Glomerular visceral epithelial cell (primary cell): ENCODE data around the gene SSR4.

Experiments
- DNase-seq: peaks from one replicate; pipeline ENCODE4 v3.0.0-alpha.2; 2016; ENCODE audit errors: extremely low spot score

Gene SSR4

DNA sequence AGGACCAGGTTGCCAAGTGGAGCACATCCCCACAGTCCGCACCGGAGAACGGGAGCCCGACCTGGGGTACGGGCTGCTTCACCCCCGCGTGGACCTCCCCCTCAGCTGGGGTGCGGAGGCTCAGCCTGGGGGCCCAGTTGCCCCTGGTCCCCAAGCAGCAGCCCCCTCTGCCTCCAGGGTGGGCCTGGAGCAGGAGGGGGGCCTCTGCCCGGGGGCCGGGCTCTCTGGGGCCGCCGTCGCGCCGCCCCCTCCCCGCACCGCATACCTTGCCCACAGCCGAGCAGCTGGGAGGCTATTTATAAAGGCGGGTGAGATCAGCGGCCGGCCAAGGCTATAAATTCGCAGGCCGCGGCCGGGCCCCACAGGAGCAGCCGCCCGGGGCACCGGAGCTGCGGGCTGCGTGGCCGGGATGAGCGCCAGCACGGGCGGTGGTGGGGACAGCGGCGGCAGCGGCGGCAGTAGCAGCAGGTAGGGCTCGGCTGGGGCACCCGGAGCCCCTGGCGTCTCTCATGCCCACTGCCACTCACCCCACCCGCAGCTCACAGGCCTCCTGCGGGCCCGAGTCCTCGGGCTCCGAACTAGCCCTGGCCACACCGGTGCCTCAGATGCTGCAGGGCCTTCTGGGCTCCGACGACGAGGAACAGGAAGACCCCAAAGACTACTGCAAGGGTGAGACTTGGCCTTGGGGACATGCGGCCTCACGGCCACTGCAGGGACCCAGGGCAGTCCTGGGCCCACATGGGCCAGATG lies 13.6 kb upstream of the SSR4 start, which contains the start of gene SRPK3:
Gene SRPK3 (plus strand): TSS at position 364 of the 750 bp plus-strand sequence. CDS start 46 bp downstream, at position 410.
- DNase-seq, result peak; percentile 17

DNA sequence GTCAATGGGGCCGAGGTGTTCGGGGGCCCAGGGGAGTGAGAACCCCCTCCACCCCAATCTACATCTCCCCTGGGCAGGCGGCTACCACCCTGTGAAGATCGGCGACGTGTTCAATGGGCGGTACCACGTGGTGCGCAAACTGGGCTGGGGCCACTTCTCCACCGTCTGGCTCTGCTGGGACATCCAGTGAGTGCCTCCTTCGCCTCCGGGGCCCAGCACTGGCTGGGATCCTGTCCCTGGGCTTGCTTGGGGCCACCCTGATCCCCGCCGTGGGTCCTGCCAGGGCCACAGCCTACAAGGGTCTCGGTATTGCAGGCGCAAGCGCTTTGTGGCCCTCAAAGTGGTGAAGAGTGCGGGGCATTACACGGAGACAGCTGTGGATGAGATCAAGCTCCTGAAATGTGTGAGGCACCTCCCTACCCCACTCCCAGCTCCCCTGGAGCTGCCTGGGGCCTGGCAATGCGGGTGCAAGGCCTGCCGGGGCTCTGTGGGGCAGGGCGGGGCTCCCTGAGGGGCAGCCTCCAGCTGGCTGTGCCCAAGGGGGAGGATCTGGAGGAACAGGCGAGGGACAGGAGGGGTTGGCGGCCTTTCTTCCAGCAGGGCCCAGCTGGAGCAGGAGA lies 12.9 kb upstream of the SSR4 start:
- DNase-seq, result no peak

DNA sequence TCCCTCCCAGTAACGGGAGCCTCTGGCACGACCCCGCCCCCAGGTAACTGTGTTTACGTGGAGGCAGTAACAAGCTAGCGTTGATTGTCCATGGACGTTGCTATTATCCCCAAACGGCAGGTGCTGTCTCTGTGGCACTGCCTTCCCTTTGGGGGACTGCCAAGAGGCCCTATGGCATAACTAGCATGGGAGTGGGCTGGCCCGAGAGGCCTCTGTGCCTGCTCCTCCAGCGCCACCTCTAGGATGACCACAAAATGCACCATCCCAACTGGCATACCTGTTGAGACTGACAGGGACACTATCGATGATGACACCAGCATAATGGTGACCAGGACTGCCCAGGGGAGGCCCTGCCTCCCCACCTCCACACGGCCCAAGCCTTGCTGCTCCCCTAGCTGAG lies 12.2 kb upstream of the SSR4 start:
- no peak for DNase-seq

DNA sequence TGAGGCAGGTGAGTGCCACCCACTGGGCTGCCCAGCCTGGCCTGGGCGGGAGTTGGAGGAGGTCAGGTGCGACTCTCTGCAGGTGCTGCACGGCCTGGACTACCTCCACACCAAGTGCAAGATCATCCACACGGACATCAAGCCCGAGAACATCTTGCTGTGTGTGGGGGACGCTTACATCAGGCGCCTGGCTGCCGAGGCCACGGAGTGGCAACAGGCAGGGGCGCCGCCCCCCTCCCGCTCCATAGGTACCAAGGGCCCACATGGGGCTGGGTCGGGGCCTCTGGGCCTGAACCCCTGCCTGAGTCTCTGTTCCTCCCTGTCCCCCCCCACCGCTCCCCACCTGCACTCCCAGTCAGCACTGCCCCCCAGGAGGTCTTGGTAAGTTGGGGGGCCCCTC lies 11.6 kb upstream of the SSR4 start:
- DNase-seq, result no peak

DNA sequence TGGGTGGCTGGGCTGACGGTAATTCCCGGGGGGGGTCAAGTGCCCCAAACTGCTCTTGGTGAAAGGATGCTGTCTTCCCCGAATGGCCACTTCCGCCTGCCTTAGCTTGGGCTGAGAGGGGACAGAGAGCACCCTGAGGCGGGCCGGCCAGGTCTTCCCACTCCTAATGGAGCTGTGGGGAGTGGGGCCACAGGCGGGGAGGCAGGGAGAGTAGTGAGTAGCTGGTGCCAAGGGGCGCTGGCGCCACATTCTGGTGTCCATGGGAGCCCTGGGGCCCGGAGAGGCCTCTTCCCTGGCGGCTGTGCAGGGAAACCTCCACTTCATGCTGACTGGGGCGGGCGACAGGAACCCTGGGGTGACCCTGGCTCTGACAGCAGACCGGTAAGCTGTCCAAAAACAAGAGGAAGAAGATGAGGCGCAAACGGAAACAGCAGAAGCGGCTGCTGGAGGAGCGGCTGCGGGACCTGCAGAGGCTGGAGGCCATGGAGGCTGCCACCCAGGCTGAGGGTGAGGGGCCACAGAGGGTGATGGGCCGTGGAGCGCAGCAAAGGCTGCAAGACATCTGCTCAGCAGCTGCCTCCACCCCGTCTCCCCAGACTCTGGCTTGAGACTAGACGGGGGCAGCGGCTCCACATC lies 11.0 kb upstream of the SSR4 start:
- no peak for DNase-seq

DNA sequence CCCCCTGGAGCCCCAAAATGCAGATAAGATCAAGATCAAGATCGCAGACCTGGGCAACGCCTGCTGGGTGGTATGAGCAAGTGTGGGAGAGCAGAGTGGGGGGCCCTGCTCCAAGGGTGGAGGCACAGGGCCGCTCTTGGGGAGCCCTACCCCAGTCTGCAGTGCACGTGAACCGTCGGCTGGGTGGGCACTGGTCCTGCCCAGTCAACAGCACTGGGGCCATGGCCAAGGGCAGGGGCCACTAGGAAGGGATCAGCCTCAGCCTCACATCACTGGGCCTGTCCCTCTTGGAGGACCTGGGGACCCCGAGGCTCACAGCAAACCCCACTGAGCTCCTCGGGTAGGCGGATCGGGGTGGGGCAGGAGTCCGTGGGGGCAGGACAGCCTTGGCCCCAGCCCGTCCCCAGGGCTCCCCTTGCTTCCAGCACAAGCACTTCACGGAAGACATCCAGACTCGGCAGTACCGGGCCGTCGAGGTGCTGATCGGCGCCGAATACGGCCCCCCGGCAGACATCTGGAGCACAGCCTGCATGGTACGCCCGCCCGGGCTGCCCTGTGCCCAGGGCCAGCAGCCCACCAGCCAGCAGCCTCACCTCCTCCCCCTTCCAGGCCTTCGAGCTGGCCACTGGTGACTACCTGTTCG lies 10.0 kb upstream of the SSR4 start:
- no peak for DNase-seq

DNA sequence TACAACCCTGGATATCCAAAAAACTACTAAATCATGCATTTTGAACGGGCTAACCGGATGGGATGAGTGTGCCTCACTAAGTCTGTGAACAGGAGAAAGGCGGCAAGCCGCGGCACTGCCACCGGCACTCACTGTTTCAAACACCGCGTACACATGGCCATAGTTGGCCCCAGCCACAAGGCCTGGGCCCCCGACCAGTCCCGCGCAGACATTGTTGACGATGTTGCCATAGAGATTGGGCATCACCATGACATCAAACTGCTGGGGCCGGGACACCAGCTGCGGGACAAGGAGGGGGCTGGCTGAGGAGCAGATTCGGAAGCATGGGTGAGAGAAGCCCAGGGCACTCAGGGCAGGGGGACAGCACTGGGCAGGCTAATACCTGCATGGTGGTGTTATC lies 7.8 kb upstream of the SSR4 start:
- DNase-seq, result no peak

DNA sequence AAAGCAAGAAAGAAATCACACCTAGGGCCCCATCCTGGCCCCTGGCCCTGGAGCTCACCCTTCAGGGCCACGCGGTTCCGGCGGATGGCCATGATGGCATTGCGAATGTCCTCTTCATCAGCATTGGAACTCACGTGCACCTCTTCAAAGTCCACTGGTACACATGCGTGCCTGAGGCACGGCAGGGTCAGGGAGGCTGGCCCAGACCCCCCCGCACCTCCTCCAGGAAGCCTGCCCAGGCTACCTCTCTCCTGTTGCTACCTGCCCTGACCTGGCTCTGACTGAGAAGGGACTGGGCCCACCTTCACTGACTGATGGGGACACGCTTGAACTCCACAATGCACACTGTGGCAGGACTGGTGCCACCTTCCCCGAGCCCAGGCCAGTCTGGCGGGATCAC lies 4.8 kb upstream of the SSR4 start:
- no peak for DNase-seq

DNA sequence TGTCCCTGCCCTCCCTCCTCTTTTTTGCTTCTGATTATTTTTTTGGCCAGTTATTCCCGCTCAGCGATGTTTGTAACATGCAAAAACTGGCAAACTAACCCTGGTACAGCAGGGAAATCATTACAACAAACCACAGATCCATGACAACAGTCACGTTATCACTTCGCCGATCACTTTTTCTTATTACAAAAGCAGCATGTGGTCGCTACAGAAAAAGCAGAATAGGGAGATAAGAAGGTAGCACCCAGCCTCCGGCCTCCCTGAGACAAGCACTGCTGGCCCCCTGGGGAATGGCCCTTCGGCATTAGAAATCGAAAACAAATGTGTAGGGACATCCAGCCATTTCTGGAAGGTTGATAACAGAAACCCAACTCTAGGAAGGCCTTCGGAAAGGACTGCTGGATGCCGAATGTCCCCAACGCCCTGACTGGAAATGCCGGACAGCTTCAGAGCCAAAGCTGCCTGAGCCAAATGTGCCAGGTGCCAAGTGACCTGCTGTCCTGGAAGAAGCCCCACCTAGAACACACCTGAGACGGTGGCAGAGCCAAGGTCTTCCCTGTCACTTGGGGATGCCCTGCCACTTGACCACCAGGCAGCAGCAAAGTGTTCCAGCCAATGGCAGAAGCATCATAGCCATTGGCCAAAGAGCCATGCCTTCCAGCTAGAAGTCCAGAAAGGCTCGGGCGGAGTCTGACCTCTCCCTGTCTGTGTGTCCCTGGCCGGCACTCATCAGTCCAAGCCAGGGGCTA lies 3.2 kb upstream of the SSR4 start:
- no peak for DNase-seq

DNA sequence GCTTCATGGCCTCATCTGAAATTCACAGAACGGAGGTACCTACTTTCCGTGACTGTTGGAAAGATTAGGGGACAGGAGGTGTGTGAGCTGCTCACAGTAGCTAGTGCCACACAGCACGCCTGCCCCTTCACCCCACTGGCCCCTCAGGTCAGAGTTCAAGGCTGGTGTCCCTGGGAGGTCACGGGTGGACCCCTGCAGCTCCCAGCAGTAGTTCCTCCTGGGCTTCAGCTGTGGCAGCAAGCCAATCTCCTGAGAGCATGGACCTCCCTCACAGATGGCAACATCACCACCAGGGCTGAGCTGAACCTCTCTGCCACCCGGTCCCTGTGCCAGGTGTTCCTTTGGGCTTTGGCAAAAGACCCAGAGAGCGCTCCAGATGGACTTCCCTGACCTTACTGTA lies 2.1 kb upstream of the SSR4 start:
- no peak for DNase-seq

DNA sequence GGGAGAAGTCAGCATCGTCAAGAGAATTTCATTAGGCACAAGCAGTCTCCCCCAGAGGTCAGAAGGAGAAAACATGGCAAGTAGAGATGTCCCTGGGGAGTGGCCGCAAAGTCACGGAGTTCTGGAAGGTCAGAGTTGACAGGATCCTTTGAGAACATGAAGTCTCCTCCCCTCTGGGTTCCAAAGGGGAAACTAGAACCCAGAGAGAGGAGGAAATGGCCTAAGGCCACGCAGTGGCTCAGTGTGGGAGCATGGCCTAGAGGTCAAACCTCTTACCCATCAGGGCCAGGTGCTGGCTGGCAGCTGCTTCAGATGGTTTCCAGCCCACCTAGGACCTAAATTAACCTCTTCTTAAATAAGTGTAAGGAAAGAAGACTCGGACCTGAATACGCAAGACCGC lies 1.2 kb upstream of the SSR4 start:
- DNase-seq, result no peak

DNA sequence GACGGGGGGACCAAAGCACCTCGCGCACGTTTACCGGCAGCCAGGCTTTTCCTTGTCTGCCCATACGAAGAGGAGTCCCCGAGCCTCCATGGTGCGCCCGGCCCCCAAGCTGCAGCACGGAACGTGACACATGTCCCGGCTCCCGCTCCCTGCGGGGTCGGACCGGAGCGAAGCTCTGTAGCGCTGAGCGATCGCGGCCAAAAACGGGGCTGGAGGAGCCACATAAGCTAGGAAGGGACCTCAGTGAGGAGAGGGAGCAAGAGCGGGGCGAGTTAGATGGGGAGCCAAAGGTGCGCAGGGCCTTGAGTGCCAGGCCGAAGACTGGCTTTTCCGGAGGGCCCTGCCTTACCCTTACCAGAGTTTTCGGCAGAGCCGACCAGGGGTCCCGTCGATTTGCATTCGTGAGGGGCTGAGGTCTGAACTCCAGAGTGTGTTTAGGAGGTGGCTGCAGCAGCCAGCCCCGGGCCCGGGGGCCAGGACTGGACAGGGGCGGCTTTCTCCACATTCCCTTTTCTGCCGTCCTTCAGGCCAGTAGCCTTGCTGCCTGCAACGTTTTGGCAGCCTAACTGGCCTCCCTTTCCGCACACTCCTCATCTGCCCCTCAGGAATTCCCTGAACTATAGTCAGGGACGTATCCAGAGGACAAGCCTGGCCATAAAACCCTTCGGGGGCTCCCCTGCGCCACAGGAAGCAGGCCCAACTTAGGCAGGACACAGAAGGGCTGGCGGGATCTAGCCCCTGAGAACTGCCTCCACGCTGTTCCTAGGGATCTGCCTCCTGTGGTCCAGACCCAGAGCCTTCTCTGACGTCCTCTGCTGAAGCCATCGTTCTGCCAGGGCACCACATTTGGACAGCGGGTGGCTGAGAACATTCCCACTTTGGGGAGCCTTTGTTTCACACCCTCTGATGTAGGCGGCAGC lies 689 bp downstream of the SSR4 start:
- no peak for DNase-seq

DNA sequence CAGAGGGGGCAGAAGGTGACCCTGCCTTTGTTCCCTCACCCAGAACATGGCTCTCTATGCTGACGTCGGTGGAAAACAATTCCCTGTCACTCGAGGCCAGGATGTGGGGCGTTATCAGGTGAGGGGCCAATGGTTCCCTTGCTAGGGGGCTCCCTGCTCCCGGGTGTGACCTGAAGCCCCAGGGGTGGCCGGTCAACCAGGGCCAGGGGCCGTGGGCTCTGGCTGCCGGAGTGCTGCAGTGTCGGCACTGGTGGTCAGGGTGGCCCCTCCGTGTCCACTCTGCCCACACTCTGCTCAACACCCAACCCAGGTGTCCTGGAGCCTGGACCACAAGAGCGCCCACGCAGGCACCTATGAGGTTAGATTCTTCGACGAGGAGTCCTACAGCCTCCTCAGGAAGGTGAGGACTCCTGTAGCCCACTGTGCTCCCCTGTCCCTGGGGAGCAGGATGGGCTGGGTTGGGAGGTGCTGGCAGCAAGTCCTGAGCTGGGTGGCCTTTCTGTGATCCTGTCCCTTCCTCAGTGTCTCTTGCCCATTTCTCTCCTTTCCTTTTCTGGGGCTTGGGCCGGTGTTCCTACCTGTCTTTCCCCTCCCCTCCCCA lies 3.0 kb downstream of the SSR4 start:
- DNase-seq, result no peak

DNA sequence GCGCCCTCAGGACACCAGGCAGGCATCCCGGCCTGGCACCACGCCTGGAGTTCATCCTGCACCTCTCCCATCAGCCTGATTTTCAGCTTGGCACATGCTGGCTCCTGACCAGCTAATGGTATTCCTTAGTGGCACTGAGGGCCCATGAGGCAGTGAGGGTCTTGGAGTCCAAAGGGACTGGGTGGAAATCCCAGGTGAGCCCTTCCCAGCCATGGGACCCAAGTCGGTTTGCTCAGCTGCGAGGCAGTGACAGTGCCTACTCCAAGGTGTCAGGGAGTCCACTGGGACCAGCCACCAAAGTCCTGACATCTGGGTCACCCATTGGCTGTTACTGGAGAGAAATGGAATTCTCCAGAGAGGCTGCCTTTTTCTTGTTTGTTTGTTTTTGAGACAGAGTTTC lies 4.9 kb downstream of the SSR4 start:
- DNase-seq, result no peak

DNA sequence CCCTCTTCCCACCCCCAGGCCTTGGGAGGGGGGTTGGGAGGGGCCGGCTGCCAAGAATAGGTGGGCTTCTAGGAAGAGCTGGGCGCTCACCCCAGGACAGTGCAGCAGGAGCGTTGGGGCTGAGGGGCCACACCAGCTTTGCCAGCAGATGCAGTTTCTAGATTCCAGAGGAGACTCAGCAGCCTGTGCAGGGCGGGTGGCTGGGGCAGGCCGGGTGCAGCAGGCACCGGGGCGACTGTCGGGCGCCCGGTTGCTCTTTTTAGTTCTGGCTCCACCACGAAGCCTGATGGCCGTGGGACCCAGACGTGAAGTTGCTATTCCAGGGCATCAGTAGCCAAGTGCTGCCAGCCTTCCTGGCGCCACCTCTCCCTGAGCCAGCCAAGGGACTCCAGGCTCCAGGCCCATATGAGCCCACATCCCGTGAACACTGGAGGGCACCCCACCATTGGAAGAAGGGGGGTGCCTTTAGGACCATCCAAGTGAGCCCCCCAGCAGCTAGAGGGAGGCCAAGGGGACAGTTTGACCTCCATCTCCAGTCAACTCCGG lies 5.8 kb downstream of the SSR4 start:
- no peak for DNase-seq

DNA sequence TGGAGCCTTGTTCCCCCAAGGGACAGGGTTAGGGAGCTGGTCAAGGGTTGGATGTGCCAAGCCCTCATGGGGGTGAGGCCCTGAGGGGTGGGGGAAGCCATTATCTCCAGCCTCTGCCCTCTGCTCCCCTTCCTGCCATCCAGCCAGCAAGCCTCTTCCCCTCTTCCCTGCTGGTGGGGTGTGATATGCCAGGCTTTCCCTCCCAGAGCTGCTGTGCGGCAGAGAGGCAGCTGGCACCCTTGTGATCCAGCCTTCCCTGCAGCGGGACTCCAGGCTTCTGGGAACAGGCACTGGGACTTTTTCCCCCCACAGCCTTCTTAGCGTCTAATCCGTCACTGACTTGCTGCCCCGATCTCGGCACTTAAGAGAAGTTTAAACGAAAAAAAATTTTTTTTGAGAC lies 6.3 kb downstream of the SSR4 start:
- no peak for DNase-seq

DNA sequence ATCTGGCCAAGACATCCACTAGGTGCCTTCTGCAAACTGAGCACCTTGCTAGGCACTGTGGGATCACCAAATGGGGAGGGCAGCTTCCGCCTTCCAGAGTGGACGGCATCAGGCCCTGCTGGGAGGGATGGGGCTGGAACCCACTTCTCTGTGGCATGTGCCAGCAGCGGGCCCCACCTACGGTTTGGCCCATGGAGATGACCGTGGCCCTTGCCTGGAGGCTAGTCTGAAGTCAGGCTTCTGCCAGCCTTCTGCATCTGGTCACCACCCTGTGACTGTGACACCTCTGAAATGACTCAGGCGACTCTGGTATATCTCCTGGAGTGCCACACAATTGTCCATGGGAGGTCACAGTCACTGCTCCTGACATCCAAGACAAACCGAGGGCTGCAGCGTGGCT lies 7.2 kb downstream of the SSR4 start:
- DNase-seq, result no peak

DNA sequence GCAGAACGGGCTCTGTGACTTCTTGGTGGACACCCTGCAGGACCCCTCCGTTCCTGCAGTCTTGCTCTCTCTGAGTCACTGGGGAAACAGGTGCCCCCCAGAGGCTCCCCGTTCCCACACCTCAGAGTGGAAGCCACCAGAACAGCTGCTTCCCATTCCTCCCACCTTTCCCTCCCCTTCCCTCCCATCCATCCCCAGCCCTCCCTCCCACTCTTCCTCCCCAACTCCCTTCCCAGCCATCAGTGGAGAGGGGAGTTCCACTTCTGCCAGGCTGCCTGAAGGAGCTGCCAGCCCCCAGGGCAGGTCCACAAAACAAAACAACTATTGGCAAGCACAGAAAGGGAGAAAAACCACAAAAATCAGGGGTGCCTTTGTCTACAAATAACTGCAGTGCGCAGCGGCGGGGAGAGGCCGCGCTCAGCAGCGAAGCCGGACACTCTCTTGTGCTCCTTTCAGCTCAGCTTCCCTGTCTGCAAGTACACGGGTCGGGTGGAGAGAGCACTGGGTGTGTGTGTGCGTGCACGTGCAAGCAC lies 8.1 kb downstream of the SSR4 start:
- DNase-seq, result no peak

DNA sequence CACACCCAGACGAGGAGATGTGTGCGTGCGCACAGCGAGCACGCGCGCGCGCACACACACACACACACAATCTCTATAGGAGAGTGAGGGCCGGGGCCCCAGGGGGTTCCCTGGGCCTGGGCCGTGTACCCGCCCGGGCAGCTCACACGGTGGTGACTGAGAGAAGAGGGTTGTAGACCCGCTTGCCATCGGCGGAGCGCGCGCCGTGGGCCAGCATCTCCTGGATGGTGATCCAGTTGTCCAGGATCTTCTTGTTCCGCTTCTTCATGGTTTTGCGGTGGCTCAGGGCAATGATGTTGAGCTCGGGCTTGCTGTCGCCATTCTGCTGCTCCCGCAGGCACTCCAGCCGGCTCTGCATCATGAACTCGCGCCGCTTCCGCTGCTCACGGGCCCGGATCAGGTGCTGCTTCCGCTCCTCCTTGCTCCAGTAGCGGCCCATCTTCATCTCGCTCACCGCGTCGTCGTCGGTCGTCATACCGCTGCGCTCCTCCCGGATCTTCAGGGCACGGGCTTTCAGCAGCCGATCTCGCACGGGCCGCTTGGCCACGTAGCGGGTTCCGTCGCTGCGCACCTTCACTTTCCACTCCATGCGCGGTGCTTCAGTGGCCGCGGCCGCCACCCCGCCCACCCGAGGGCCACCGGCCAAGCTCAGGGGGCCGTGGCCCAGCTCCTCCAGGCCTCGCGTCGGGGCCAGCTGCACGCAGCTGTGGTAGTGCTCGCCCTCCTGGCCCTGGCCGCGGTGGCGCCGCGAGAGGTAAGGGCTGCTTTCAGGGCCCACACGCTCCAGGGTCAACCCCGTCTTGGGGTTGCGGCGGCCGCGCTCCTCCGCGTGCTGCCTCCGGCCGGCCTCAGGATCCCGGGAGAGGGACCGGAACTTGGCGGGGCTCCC lies 9.0 kb downstream of the SSR4 start:
- no peak for DNase-seq
